KOPT-K1 (cell line): ENCODE data around the gene TNFSF10.
A peak's percentile ranks its signal among the peaks of the same experiment; 100 is the strongest.
"Not testable (repeated sequence)": the region's sequence is repeated elsewhere in the genome, so short reads cannot be mapped to it uniquely, and the experiment has no call there.

Experiments used
- H3K27ac ChIP-seq: fragments of 200-600 bp; sonication (generic); 2 replicates; pipeline ENCODE4 v1.5.1; 2016; ENCODE audit warnings: antibody characterized with exemption, mild to moderate bottlenecking, low read depth, low read length; ENCODE audit not compliant: poor library complexity, severe bottlenecking
- H3K36me3 ChIP-seq: fragments of 200-600 bp; sonication (generic); 2 replicates; pipeline ENCODE4 v1.5.1; 2017; ENCODE audit warnings: antibody characterized with exemption, mild to moderate bottlenecking, low read length, moderate library complexity; ENCODE audit not compliant: insufficient read depth
- H3K9me3 ChIP-seq: fragments of 200-600 bp; sonication (generic); 2 replicates; pipeline ENCODE4 v1.5.1; 2017; ENCODE audit warnings: antibody characterized with exemption, low read length, mild to moderate bottlenecking; ENCODE audit not compliant: insufficient read depth, poor library complexity, severe bottlenecking

The TNFSF10 gene

DNA sequence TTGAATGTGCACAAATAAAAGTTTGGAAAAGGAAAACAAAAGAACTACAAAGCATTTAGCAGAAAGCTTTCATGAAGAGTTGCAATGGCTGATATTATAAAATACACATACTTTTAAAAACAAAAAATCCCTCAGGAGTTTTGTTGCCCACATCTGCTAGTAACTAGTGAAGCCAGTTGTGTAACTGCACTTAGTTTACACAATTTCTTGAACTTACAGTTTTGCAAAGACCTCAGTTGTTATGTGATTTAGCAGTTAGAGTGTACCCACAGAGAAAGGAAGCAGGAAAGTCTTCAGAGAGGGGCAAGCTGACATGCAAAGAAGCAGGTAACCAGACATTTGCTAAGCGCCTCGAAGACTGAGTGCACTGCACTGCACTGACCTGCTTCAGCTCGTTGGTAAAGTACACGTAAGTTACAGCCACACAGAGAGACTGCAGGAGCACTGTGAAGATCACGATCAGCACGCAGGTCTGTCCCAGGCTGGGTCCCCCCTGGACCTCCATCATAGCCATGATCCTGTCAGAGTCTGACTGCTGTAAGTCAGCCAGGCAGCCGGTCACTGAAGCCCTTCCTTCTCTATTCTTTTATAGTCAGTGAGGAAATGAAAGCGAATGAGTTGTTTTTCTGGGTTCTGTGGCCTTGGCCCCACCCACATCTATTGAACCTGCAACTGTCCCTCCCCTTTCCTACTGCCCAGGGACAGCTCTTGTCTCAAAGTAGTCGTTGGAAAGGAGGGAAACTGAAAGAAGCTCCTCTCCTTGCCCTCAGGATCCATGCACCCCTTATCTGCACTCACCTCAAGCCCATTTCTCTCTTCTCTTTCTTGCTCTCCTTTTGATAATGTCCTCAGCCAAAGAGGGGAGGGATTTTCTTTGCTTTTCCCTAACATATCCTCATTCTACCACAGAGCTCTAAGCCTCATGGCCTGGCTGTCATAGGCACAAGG is at the start of gene TNFSF10:
TNFSF10 (minus strand) TSS at position 560 of the 948 bp plus-strand sequence; CDS start at position 514, 46 bp downstream.
- H3K9me3 ChIP-seq, result no peaks in the 10 kb centered on the region
- H3K27ac ChIP-seq, result peak within 1 kb of the TSS; percentile 97
- peaks cover 9% of the 10 kb centered on the region; the same call in 1 of the 2 replicates for H3K36me3 ChIP-seq

DNA sequence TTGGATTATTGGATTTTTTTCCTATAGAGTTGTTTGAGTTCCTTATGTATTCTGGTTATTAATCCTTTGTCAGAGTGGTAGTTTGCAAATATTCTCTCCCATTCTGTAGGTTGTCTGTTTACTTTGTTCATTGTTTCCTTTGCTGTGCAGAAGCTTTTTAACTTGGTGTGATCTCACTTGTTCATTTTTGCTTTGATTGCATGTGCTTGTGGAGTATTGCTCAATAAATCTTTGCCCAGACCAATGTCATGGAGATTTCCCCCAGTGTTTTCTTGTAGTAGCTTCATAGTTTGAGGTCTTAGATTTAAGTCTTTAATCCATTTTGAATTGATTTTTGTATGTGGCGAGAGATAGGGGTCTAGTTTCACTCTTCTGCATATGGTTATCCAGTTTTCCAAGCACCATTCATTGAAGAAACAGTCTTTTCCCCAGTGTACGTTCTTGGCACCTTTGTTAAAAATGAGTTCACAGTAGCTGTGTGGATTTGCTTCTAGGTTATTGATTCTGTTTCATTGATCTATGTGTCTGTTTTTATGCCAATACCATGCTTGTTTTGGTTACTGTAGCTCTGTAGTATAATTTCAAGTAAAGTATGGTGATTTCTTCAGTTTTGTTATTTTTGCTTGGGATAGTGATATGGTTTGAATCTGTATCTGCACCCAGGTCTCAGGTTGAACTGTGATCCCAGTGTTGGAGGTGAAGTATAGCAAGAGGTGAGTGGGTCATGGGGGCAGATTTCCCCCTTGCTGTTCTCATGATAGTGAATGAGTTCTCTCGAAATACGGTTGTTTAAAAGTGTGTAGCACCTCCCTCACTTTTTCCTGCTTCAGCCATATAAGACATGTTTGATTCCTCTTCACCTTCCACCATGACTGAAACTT is 46.1 kb upstream of the TNFSF10 start:
- Histone ChIP-seq H3K9me3 (peaks cover 14% of the 10 kb centered on the region), H3K36me3 (no peaks in the 10 kb centered on the region), H3K27ac (no peak overlapping the region)

DNA sequence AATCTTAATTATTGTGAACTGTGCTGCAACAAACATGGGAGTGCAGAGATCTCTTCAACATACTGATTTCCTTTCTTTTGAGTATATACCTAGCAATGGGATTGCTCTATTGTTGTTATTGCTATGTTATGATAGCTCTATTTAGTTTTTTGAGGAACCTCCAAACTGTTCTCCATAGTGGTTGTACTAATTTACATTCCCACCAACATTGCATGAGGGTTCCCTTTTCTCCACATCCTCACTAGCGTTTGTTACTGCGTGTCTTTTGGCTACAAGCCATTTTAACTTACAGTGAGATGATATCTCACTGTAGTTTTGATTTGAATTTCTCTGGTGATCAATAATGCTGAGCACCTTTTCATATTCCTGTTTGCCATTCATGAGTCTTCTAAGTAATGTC is 45.5 kb upstream of the TNFSF10 start:
- peaks cover 14% of the 10 kb centered on the region for H3K9me3 ChIP-seq
- no peak overlapping the region for H3K27ac ChIP-seq
- no peaks in the 10 kb centered on the region for H3K36me3 ChIP-seq

DNA sequence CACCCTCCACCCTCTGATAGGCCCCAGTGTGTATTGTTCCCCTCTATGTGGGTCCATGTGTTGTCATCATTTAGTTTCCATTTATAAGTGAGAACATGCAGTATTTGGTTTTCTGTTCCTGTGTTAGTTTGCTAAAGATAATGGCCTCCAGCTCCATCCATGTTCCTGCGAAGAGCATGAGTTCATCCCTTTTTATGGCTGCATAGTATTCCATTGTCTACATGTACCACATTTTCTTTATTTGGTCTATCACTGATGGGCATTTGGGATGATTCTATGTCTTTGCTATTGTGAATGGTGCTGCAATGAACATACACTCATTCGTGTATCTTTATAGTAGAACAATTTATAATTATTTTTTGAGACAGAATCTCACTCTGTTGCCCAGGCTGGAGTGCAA is 43.6 kb upstream of the TNFSF10 start:
- H3K27ac ChIP-seq, H3K36me3 ChIP-seq: not testable (repeated sequence)

DNA sequence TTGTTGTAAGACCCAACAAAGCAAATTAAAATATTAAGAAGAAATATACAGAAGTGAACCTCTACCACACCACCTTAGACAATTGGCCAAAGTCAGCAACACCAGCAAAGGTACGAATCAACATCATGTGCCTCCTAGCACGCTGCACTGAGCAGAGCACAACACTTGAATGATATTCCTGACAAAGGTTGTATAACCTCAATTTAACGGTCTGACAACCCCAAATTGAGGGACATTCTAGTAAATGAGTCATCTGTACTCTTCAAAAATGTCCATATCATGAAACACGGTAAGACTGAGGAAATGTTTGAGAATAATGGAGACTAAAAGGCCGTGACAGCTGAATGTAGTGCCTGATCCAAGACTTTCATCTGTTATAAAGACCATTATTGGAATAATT is 41.3 kb upstream of the TNFSF10 start:
- no peaks in the 10 kb centered on the region for H3K9me3 ChIP-seq
- no peaks in the 10 kb centered on the region for H3K36me3 ChIP-seq
- peak overlapping the region; percentile 62 for H3K27ac ChIP-seq

More for the DNA sequence above, 43.6 kb upstream of the TNFSF10 start:
- peaks cover 14% of the 10 kb centered on the region for H3K9me3 ChIP-seq

DNA sequence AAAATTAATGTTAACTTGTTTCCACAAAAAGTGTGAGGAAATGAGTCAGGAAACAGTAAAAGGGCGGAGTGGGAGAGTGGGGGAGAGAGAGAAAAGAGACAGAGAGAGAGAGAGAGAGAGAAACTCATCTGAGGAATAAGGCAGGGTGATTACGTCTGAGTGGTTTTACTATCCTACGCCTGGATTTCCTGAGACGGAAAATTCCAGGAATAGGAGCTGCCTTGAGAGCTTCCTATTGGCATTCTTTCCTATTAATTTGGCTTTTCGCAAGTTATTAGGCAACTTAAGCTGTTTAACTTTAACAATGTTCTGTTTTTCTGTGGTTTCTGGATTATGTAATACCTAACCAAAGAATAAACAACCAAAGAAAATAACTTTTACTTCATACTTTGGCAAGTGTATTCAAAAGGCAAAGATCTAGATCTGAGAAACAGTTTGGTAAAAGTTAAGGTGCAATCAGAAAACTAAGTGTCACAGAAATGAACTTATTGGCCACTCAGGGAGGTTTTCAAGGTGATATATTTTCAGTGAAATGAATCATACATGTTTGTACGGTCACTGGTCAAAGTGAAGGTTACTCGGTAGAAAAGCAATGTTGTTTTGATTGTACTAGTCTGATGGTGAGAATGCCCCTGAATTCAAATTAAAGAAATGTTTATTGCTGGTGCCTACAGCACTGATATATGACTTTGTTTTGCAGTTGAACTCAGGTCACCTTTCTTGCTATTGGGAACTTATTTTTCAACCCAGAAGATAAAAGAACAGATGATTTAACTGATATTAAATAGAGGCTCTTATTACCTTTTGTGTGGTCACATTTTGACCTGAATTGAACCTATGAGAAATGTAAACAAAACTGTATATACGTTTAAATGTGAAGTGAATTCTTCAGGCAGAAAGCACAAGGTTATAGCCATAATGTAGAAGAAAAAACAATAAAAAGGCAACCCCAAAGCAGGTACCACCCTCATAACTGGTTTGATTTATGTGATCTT is 39.9 kb upstream of the TNFSF10 start:
- Histone ChIP-seq H3K27ac (peak overlapping the region; percentile 62), H3K9me3 (no peaks in the 10 kb centered on the region), H3K36me3 (no peaks in the 10 kb centered on the region)

DNA sequence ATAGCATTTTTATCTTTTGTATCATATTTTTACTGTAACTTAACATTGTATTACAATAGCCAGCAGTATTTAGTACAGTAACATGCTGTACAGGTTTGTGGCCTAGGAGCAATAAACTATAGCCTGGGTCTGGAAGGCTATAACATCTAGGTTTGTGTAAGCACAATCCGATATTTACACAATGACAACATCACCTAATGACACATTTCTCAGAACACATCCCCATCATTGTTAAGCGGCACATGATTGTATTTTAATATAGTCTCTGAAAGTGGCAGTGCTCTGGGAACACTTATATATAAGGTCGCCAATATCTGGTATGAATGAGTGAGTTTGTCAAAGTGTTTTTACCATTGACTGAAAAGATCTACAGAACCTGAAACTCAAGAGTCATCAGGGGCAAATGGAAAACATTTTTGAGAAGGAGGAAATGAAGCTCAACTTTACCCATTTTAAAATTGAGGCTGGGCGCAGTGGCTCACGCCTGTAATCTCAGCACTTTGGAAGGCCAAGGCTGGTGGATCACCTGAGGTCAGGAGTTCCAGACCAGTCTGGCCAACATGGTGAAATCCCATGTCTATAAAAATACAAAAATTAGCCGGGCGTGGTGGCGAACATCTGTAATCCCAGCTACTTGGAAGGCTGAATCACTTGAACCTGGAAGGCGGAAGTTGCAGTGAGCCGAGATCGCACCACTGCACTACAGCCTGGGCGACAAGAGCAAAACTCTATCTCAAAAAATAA is 38.8 kb upstream of the TNFSF10 start:
- no peaks in the 10 kb centered on the region for H3K36me3 ChIP-seq
- H3K9me3 ChIP-seq, result no peaks in the 10 kb centered on the region
- H3K27ac ChIP-seq, result peak overlapping the region; percentile 62

DNA sequence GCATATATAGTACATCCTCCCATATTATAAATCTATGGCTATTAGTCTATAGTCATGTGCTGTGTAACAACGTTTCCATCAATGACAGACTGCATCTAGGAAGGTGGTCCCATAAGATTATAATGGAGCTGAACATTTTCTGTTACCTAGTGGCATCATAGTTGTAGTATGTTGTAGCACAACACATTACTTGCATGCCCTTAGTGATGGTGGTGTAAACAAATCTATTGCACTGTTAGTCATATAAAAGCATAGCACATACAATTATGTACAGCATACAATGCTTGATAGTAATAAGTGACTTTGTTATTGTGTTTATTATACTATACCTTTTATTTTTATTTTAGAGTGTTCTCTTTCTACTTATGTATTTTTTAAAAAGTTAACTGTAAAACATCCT is 37.4 kb upstream of the TNFSF10 start:
- Histone ChIP-seq H3K27ac (no peak overlapping the region), H3K9me3 (no peaks in the 10 kb centered on the region), H3K36me3 (no peaks in the 10 kb centered on the region)

DNA sequence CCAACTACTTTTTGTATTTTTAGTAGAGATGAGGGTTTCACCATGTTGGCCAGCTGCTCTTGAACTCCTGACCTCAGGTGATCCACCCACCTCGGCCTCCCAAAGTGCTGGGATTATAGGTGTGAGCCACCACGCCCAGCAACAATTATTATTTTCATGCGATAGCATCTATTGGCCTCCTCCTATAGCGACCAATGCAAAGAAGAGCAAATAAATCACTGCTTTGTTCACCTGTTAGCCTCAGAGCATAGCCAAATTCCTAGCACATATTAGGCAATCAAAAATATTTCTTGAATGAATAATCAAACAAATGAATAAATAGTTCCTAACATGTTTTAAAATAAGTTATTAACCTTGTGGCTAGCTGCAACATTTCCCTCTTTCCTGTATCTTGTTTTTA is 36.8 kb upstream of the TNFSF10 start:
- no peak overlapping the region for H3K27ac ChIP-seq
- H3K9me3 ChIP-seq, result no peaks in the 10 kb centered on the region
- H3K36me3 ChIP-seq, result no peaks in the 10 kb centered on the region

DNA sequence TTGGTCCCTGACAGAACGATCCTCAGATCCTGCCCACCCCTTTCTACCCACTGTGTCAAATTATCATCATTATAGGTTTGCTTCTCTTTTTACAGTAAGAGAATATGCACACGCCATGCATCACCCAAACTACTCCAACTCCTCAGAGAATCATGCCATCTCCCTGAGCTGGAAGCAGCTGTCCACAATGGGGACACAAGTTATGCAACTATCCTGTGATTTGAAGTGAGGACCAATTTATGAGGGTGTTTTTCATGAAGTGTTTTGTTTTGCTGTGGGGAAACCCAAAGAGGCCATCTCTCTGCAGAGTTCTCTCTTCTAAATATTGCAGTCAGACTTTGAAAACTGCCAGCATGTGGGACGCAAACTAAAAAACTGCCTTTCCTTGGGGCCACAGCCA is 35.8 kb upstream of the TNFSF10 start:
- Histone ChIP-seq H3K36me3 (no peaks in the 10 kb centered on the region), H3K9me3 (no peaks in the 10 kb centered on the region), H3K27ac (no peak overlapping the region)

DNA sequence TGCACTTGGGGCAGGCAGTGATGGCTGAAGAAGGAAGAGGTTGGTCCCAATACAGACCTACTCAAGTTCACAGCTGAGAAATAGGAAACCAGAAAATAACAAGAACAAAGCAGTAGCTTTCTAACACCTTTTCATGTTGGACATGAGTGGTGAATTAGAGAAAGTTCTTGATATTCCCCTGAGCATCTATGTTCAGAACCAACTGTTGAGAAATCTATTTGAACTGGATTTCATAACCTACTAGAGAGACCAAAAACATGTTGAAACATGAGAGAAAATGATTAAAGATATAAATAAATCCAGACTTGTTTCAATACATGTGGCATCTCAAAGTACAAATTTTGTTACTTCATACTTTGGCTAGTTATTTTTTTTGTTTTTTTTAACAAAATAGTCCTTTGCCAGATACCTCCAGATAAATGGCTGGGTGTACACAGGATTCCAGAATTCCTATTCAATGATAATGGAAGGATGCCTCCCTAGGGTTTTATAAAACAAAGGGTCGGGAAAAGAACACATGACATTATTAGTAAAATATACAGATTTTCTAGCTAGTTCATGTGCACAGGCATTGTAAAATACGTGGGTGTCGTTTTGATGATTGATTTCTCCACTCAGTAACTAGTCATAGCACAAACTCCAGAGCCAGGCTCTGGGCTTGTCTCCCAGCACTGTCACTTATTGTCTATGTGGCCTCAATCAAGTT is 34.4 kb upstream of the TNFSF10 start:
- Histone ChIP-seq H3K27ac (peak overlapping the region; percentile 10), H3K36me3 (no peaks in the 10 kb centered on the region), H3K9me3 (no peaks in the 10 kb centered on the region)

DNA sequence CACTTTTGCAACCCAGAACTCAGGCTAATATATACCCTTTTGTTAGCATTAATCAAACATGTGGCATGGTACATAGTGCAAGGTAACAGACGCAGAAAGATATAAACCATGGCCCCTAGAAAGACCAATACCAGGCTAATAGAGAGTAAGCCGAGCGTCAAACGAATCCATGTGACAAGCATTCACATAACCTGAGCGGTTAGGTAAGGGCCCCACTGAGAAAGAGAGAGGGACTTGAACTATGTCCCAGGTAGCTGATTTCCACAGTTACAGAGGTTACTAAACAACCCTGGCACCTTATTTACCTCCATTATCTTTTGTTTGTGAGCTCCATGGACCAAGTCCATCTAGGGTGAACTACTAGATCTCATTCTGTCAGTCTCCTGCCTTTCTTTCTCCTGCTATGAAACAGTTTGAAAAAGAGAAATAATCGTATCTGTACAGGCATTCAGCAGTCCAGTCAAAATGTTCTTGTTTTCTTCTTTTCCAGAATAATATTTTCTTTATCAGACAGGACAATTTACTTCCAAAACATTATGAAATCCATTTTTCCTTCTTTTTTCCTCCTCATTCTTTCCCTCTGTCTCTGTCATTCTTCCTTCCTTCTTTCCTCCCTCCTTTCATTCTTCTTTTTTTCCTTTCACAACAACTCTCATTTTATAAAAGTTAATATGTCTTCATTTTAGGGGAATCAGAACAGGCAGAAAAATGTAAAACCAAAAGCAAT is 30.5 kb upstream of the TNFSF10 start:
- Histone ChIP-seq H3K36me3 (no peaks in the 10 kb centered on the region), H3K9me3 (peaks cover 6% of the 10 kb centered on the region), H3K27ac (no peak overlapping the region)

DNA sequence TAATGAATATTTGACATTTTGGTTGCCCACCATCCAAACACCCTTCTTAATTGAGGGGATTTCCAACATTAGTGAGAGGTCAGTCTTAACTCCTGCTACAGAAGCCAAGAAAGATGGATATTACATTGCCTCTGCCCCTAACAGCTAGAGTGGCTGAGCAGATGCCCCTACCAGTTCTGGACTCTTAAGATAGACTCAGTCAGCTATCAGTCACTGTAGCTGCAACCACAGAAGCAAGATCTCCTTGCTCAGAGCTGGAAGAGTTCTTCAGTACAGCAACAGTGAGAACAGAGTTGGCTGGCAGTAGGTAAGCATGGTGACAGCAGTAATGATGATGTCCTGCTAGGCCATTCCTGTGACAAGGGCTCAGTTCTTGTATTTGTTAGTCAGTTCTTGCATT is 29.4 kb upstream of the TNFSF10 start:
- H3K27ac ChIP-seq, result no peak overlapping the region
- peaks cover 10% of the 10 kb centered on the region for H3K9me3 ChIP-seq
- no peaks in the 10 kb centered on the region for H3K36me3 ChIP-seq
